Measurements from ENCODE around the gene KCNAB2. TPM values are rescaled to one million over a fixed set of nuclear protein-coding genes. Genes with fewer than 3 reads are reported as not detected.

KCNAB2 gene
- total RNA-seq, 1 donor from 2014 or later, result 2.3 TPM

- no peak for DNase-seq (ENCODE audit: low read depth)
Measured at GRCh38 chr1:6081901-6082300, 36.2 kb downstream of the KCNAB2 start.

- DNase-seq (ENCODE audit: low read depth), result no peak
Measured at GRCh38 chr1:6082430-6082971, 36.8 kb downstream of the KCNAB2 start.

GRCh38 chr1:6083385-6083784 lies 37.7 kb downstream of the KCNAB2 start:
- DNase-seq (ENCODE audit: low read depth), result no peak

DNA sequence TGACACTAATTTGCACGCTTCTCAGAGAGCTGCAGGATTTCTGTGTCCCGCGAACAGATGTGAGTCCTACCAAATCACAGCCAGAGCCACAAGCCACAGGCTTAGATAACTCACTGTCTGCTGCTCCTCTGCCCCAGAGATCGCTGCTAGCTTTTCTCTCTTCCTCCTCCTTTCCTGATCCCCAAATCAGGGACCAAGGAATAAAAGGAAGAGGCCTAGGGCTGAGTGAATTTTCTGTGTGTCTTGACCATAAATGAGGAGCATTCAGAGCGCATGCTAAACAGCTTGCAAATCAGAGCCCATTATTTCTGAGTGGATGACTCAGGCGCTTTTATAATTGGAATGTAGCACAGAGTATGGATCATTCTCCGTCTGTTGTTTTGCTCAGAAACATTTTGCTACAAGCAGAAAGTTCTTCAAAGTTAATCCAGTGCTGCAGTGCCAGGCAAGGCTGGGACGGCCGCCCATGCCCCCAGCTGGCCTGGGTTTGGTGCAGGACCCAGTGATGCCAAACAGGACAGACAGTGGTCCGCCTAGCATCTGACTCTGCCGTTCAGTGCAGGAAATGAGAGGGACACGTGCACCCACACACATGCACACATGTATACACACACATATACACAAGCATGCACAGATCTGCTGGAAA lies 38.2 kb downstream of the KCNAB2 start:
- DNase-seq (ENCODE audit: low read depth), result no peak

DNA sequence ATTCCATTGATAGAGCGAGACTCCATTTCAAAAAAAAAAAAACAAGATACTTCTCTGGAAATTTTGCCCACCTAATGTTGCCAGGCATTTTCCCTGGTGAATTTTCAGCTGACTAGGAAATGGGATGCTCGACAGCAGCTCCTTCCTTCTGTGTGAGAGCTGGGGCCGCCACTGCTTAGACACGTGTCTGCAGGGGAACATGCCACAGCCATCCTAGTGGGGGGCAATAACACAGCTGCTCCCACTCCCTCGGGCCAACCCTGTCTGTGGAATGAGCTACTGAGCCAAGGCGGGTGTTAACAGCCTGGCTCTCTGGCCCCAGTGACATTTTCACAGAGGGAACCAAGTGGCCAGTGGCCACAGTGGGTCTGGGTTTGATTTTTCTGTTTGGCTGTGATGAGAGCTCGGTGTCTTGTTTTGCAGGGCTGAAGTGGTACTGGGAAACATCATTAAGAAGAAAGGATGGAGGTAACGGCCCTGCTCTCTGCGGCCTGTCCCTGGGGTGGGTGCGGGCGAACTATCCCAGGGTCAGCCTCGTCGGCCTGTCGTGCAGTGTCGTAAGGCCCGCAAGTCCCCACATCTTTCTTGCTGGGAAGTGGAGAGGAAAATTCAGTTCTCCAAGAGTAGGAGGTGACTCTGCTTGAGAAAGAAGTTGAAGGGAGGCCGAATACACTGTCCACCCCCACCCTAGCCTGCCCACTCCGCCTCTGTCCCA lies 39.2 kb downstream of the KCNAB2 start:
- DNase-seq (ENCODE audit: low read depth), result no peak

- DNase-seq (ENCODE audit: low read depth), result no peak
Measured at GRCh38 chr1:6085666-6086065, 40.0 kb downstream of the KCNAB2 start.

GRCh38 chr1:6086358-6086757 lies 40.7 kb downstream of the KCNAB2 start:
- no peak for DNase-seq (ENCODE audit: low read depth)

GRCh38 chr1:6086762-6087376 lies 41.2 kb downstream of the KCNAB2 start:
- DNase-seq (ENCODE audit: low read depth), result no peak

DNA sequence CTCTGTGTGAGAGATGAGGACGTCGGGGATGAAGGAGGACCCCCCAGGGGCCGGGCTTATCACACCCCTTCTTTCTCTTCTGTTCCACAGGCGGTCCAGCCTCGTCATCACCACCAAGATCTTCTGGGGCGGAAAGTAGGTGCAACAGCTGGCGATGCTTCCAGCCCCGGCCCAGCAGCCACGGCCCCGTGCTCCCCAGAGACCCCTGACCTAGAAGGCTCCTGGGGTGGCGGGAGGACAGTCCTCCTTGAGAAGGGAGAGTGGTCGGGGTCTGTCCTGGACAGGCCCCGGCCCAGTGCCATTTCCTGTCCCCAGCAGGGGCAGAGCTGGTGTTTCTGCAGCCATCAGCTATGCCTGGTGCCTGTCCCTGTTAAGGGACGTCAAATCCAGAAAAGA lies 41.7 kb downstream of the KCNAB2 start:
- no peak for DNase-seq (ENCODE audit: low read depth)

- no peak for DNase-seq (ENCODE audit: low read depth)
Measured at GRCh38 chr1:6087958-6088357, 42.3 kb downstream of the KCNAB2 start.

DNA sequence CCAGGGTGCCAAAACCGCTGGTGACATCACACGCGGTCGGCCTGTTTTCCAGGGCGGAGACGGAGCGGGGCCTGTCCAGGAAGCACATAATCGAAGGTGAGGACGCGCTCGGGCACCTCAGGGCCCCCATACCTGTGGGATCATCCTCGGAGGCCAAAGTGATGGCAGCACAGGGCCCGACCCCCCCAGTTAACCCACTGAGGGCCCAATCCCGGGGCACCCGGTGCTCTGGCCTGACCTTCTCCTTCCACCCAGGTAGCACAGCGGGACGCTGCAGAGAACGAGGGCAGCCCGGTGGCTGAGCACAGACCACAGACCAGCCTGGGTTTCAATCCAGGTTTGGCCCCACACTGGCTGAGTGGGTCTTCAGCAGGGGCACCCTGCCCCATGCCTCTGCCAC lies 43.3 kb downstream of the KCNAB2 start:
- DNase-seq (ENCODE audit: low read depth), result no peak

GRCh38 chr1:6090288-6090687 lies 44.6 kb downstream of the KCNAB2 start:
- no peak for DNase-seq (ENCODE audit: low read depth)

GRCh38 chr1:6090996-6091822 lies 45.5 kb downstream of the KCNAB2 start:
- DNase-seq (ENCODE audit: low read depth), result no peak

DNA sequence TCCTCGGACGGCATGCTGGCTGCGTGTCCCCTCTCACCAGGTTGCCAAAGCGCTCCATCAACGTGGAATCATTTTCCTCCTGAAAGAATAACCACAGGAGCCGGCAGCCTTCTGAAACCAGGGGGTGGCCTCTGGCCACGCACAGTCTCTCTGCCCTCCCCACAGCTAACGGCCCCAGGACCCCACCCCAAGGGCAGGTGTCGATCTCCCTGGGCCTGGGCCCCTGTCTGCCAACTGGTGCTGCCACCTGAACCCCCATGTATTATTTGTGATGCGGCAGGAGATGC lies 46.1 kb downstream of the KCNAB2 start:
- no peak for DNase-seq (ENCODE audit: low read depth)

DNA sequence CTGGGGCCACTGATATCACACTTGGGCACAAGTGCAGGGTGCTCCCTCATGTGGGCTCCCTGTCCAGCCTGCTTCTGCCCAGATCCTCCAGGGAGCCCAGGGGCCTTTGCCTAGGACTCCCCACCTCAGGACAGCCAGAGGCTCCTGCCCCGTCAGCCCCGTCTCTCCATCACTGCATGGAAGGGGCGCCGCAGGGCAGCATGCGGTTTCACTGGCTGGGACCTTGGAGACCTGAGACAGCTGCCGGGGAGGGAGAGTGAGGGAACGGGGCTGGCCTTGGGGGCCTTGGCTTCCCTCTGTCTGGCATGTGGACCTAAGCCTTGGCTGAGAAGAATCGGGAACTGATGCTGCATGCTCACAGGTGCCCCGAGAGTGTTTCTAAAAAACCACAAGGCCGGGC lies 46.5 kb downstream of the KCNAB2 start:
- DNase-seq (ENCODE audit: low read depth), result no peak

DNA sequence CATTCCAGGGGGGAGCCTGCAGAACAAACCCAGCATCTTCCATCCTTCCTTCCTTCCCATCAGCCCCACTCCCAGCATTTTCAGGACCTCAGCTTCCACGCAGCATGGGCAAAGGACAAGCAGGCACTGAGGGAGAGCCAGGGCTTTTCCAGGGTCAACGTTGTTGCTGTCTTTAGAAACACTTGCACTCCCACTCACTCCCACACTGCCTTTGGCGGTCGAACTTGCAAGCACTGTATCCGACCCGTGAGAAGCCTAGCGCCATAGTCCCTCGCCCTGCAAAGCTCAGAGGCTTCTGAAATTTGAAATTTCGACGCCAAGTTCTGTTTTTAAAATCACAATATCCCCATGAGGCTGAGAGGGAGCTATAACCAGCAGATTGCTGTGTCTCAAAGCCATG lies 47.4 kb downstream of the KCNAB2 start:
- DNase-seq (ENCODE audit: low read depth), result no peak

GRCh38 chr1:6093611-6094010 lies 47.9 kb downstream of the KCNAB2 start:
- no peak for DNase-seq (ENCODE audit: low read depth)

DNA sequence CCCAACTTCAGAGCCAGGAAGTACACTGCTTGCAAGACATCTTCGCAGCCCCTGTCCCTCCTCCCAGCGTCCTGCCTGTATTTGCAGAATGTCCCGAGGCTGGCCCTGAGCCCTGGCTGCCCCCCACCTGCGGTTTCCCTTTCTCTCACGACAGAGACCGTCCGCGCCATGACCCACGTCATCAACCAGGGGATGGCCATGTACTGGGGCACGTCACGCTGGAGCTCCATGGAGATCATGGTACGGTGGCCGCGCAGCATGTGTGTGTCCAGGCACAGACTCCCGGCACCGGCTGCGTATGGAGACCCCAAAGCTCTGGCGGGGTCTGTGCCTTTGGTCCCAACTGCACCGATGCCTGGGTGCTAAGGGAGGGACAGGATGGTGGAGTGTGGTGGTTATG lies 48.6 kb downstream of the KCNAB2 start:
- no peak for DNase-seq (ENCODE audit: low read depth)

- DNase-seq (ENCODE audit: low read depth), result no peak
Measured at GRCh38 chr1:6094801-6095505, 49.3 kb downstream of the KCNAB2 start.

DNA sequence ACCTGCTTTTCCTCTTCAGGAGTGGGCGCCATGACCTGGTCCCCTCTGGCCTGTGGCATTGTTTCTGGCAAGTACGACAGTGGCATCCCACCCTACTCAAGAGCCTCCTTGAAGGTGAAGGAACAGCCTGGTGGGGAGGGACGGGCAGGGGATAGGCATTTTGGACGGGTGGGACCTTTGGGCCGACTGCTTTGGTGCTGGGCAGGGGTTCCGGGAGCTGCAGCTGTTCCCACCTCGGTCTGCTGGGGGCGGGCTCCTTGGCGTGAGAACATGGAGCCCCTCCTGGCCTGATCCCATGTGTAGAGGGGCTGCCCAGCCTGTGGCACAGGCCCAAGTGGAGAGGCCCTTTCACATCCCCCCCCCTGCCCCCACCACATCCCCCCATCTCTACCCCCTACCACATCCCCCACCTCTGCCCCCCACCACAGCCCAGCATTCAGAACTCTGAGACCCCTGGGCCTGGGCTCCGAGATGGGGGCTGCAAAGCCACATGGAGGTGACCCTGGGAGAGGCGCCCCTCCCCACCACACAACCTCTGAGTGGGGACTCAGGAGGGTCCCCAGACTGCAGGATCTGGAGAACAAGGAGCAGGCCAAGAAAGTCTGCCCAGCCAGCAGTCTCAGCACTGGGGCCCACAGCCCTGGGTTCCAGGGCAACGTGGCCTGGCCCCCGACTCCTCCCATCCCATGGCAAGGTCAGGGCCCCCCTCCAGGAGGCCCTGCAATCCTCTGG lies 50.0 kb downstream of the KCNAB2 start:
- DNase-seq (ENCODE audit: low read depth), result no peak

Data from renal cortical epithelial cell (primary cell).